Naive thymus-derived CD8-positive, alpha-beta T cell (primary cell): ENCODE measurements around the gene MYDGF. TPM values are rescaled to one million over a fixed set of nuclear protein-coding genes. Genes with fewer than 3 reads are reported as not detected.

Experiments
- ATAC-seq, 2 donors: fragments of 150-1000 bp; cut with Tn5 transposase in 1 of 2; sonication (Bioruptor Pico), chemical (Tn5 transposase) in 1 of 2; 1 replicate in 1 of 2; 2 replicates in 1 of 2; pipeline ENCODE4 v1.10.0; 2021; ENCODE audit warnings: mild to moderate bottlenecking in 2 of 2, moderate library complexity in 2 of 2
- POLR2A ChIA-PET: fragments of 350-600 bp; sonication (Branson Sonifier 250); formaldehyde crosslinking; loops from one replicate; lab custom pipeline; 2021; ENCODE audit warnings: antibody characterized with exemption; lab: Charles Lee
- DNase-seq, 10 donors: peaks; one replicate each; pipeline versions ENCODE4 v3.0.0 to v3.0.0-alpha.2; 2020 to 2022
- H3K27ac Mint-ChIP-seq, 10 donors: one replicate each; pipeline ENCODE4 v1.8.0; 2020 to 2022; ENCODE audit warnings: mild to moderate bottlenecking in 10 of 10, mixed read lengths in 10 of 10, moderate library complexity in 4 of 10, inconsistent platforms in 1 of 10
- H3K27me3 Mint-ChIP-seq, 5 donors: one replicate each; pipeline ENCODE4 v1.8.0; 2021 to 2022; ENCODE audit warnings: mixed read lengths in 5 of 5
- H3K36me3 Mint-ChIP-seq, 3 donors: one replicate each; pipeline ENCODE4 v1.8.0; 2020 to 2022; ENCODE audit warnings: mixed read lengths in 3 of 3, mild to moderate bottlenecking in 2 of 3, inconsistent platforms in 1 of 3
- H3K4me1 Mint-ChIP-seq, 4 donors: one replicate each; pipeline ENCODE4 v1.8.0; 2021 to 2022; ENCODE audit warnings: mixed read lengths in 4 of 4
- H3K4me3 Mint-ChIP-seq, 10 donors: one replicate each; pipeline ENCODE4 v1.8.0; 2020 to 2022; ENCODE audit warnings: mild to moderate bottlenecking in 10 of 10, mixed read lengths in 10 of 10, moderate library complexity in 6 of 10, inconsistent platforms in 1 of 10
- H3K9me3 Mint-ChIP-seq, 9 donors: one replicate each; pipeline ENCODE4 v1.8.0; 2020 to 2022; ENCODE audit warnings: mixed read lengths in 9 of 9, mild to moderate bottlenecking in 3 of 9, inconsistent platforms in 1 of 9, moderate library complexity in 1 of 9
- polyA plus RNA-seq, 3 donors: library from polyadenylated mRNA; unstranded; fragments of 300-500 nt; fragmentation: Illumina TruSeq; gene quantifications; one replicate each; pipeline ENCODE4 v1.2.3, GENCODE V29; 2021
- total RNA-seq, 8 experiments: library from RNA in 2 of 8; stranded (reverse) in 2 of 8; gene quantifications; one replicate each; pipeline ENCODE4 v1.2.3 and lab custom pipeline; 2021 to 2026

MYDGF gene
- total and polyA plus RNA-seq, 5 experiments from 2014 or later: 24.9 to 114 (median 103) TPM

DNA sequence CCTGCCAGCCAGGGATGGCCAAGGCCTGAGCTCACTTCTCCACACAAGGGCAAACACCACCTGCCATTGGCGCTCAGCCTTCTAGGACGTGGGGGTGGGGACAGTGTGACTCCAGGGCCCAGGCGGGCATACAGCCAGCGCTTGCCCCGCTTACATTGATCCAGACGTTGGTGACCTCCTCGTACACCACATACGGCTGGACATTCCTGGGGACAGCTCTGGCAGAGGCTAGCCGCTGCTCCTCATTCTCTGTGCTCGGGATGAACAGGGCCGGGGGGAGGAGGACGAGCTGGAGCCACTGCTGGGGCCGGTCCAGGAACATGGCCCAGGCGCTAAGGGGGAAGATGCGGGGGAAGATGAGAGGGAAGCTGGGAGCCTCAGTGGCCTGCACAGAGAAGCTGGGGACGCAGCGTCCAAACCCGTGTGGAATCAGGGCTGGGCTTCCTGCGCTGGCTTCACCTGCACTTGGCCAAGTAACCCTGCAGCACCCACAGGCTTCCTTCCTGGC is 25.1 kb upstream of the MYDGF start:
- no peak overlapping the region for H3K27ac Mint-ChIP-seq
- no peaks in the 10 kb centered on the region for H3K27me3 Mint-ChIP-seq
- ATAC-seq: no peak
- no peak overlapping the region for H3K4me3 Mint-ChIP-seq
- H3K9me3 Mint-ChIP-seq: no peaks in the 10 kb centered on the region
- H3K36me3 Mint-ChIP-seq: peaks cover 0 to 84% (median 17%) of the 10 kb centered on the region in 3 donors
- POLR2A ChIA-PET: interaction anchor here (0.6 kb wide), 1 partner anchor 365 kb away, joined by 7 read pairs; no protein-coding TSS in a partner anchor
- no peak for DNase-seq
- peaks cover 0 to 6% (median 0%) of the 10 kb centered on the region in 4 donors for H3K4me1 Mint-ChIP-seq

DNA sequence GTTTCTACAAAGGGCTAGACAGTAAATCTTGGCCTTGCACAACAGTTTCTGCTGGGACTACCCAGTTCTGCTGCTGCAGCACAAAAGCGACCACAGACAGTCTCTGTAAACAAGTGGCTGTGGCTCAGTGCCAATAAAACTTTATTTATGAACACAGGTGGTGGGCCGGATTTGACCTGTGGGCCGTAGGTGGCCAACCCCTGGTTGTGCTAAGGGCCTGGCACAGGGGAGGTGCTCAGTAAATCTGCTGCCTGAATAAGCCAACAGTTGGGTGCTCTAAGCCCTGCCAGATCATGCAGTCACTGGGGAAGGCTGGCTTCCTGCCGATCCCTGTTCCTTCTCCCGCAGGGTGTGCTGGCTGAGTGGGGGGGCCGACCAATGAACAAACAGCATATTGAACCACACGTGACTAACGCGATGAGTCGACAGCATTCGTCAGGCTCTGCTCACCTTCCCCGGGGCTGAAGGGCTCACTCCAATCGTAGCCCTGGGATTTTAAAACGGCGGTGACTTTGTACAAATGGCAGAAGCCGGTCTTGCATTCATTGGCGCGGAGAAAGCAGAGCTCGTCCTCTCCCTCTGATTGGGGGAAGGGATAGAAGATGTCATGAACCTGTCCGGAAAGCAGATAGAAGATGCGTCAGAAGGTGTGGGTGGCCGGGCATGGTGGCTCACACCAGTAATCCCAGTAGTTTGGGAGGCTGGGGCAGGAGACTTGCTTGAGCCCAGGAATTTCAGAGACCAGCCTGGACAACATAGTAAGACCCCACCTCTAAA is 24.3 kb upstream of the MYDGF start:
- H3K27ac Mint-ChIP-seq: peak overlapping the region in 2 of 10 donors; percentile 14 to 24
- DNase-seq (no peak), ATAC-seq (no peak)
- no peaks in the 10 kb centered on the region for H3K27me3 Mint-ChIP-seq
- H3K9me3 Mint-ChIP-seq: no peaks in the 10 kb centered on the region
- H3K36me3 Mint-ChIP-seq: peaks cover 0 to 80% (median 17%) of the 10 kb centered on the region in 3 donors
- peaks cover 0 to 6% (median 0%) of the 10 kb centered on the region in 4 donors for H3K4me1 Mint-ChIP-seq
- POLR2A ChIA-PET: no interaction called here
- peak overlapping the region in 1 of 10 donors; percentile 43 for H3K4me3 Mint-ChIP-seq

DNA sequence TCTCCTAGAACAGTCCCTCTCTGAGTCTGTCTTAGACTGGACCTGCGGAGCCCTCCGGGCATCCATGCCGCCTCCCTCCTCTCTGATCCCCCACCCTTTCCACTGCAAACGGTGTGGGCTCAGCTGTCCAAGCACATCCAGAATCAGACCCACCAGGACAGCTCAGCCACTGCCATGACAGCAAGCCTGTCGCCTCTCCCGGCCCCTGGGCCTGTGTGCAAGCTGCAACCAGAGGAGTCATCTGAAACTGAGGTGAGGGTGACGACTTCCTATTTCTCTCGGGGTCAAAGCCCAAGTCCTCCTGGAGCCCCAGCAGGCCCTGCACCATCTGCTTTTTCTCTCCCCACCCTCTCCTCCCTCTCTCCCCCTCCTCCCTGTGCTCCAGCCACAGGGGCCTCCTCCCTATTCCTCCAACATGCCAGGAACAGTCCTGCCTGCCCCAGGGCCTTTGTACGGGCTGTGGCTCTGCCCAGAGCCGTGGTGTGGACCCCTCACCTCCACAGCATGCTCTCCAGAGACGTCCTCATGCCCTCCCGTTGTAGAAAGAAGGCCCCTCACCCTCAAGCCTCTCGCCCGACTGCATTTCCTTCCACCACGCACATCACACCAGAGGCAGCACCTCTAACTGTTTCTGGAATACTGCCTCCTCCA is 23.5 kb upstream of the MYDGF start:
- Mint-ChIP-seq H3K27ac (no peak overlapping the region), H3K27me3 (no peaks in the 10 kb centered on the region), H3K4me1 (peaks cover 0 to 6% (median 0%) of the 10 kb centered on the region in 4 donors), H3K36me3 (peaks cover 0 to 73% (median 17%) of the 10 kb centered on the region in 3 donors), H3K4me3 (no peak overlapping the region), H3K9me3 (no peaks in the 10 kb centered on the region)
- DNase-seq (no peak), ATAC-seq (no peak)
- POLR2A ChIA-PET: no interaction called here

DNA sequence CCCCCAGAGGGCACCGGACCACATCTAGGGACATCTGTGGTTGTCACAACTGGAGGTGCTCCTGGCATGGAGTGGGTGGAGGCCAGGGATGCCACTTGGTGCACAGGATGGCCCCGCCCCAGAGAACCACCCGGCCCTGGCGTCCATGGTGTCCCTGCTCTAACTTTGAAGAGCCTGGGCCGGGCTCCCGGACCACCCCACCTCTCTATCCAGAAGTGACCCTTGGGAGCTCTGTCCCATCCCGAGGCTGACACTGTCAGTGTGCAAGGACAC is 22.9 kb upstream of the MYDGF start:
- no peak for ATAC-seq
- no peaks in the 10 kb centered on the region for H3K27me3 Mint-ChIP-seq
- no peak for DNase-seq
- peaks cover 0 to 73% (median 19%) of the 10 kb centered on the region in 3 donors for H3K36me3 Mint-ChIP-seq
- no peak overlapping the region for H3K27ac Mint-ChIP-seq
- POLR2A ChIA-PET: no interaction called here
- no peaks in the 10 kb centered on the region for H3K9me3 Mint-ChIP-seq
- peaks cover 0 to 6% (median 0%) of the 10 kb centered on the region in 4 donors for H3K4me1 Mint-ChIP-seq
- no peak overlapping the region for H3K4me3 Mint-ChIP-seq

DNA sequence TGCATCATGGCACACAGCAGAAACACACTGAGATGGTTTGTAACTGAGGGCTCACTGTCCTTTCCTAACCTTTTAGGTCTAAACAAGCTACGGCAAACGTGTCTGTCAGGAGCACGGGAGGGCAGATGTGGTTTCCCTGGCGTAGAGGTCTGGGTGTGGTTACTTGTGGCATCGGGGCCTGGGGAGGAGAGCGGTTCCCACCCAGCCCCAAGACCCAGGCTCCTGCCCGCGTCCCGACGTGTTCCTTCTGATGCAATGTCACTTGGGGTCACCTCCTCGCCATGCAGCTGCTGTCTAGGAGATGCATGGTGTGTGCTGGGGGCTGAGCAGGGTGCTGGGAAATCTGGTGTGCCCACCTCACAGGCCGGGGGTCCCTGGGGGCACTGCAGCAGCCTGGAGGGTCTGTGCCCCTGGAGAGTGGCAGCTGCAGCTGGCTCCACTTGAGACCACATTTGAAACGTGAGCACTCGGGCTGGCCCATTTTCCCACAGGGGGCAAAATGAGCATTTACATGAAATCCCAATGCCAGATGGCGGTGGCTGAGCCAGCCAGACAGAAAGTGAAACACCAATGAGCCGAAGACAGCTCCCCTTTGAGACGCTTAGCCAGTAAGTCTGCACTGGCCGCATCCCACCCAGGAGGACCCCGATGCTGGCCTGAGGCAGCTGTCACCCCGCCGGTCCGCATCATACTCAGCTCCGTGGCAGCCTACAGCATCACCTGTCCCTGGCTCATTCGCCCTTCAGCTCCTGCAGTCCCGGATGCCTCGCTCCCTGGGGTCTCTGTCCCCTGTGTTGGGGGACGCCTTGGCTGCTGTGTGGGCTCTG is 22.3 kb upstream of the MYDGF start:
- Mint-ChIP-seq H3K27me3 (no peaks in the 10 kb centered on the region), H3K4me1 (peaks cover 0 to 6% (median 0%) of the 10 kb centered on the region in 4 donors), H3K4me3 (no peak overlapping the region), H3K36me3 (peaks cover 0 to 69% (median 19%) of the 10 kb centered on the region in 3 donors), H3K27ac (no peak overlapping the region), H3K9me3 (no peaks in the 10 kb centered on the region)
- no peak for DNase-seq
- ATAC-seq: no peak
- POLR2A ChIA-PET: interaction anchor here (0.6 kb wide), 1 partner anchor 161 kb away, joined by 4 read pairs; no protein-coding TSS in a partner anchor

- ATAC-seq: no peak
- Mint-ChIP-seq H3K9me3 (no peaks in the 10 kb centered on the region), H3K4me1 (peaks cover 0 to 6% (median 0%) of the 10 kb centered on the region in 4 donors), H3K36me3 (peaks cover 0 to 66% (median 16%) of the 10 kb centered on the region in 3 donors), H3K27me3 (no peaks in the 10 kb centered on the region), H3K4me3 (no peak overlapping the region), H3K27ac (no peak overlapping the region)
- POLR2A ChIA-PET: no interaction called here
- DNase-seq: no peak
Observed at GRCh38 chr19:4691373-4691772, 21.2 kb upstream of the MYDGF start.

GRCh38 chr19:4690361-4690760 is 20.2 kb upstream of the MYDGF start:
- POLR2A ChIA-PET: no interaction called here
- H3K4me1 Mint-ChIP-seq: peaks cover 0 to 6% (median 0%) of the 10 kb centered on the region in 4 donors
- DNase-seq (no peak), ATAC-seq (no peak)
- peaks cover 0 to 61% (median 16%) of the 10 kb centered on the region in 3 donors for H3K36me3 Mint-ChIP-seq
- H3K4me3 Mint-ChIP-seq: no peak overlapping the region
- H3K27me3 Mint-ChIP-seq: no peaks in the 10 kb centered on the region
- no peaks in the 10 kb centered on the region for H3K9me3 Mint-ChIP-seq
- peak overlapping the region in 3 of 10 donors; percentile 1 to 84 (median 60) for H3K27ac Mint-ChIP-seq

GRCh38 chr19:4689403-4689802 is 19.3 kb upstream of the MYDGF start:
- DNase-seq (no peak), ATAC-seq (no peak)
- Mint-ChIP-seq H3K9me3 (no peaks in the 10 kb centered on the region), H3K27ac (no peak overlapping the region), H3K4me3 (no peak overlapping the region), H3K4me1 (peaks cover 0 to 4% (median 0%) of the 10 kb centered on the region in 4 donors), H3K36me3 (peaks cover 0 to 54% (median 11%) of the 10 kb centered on the region in 3 donors), H3K27me3 (no peaks in the 10 kb centered on the region)
- POLR2A ChIA-PET: no interaction called here

GRCh38 chr19:4688587-4688986 is 18.4 kb upstream of the MYDGF start:
- ATAC-seq: no peak
- POLR2A ChIA-PET: no interaction called here
- DNase-seq: no peak
- H3K27ac Mint-ChIP-seq: no peak overlapping the region
- H3K27me3 Mint-ChIP-seq: no peaks in the 10 kb centered on the region
- no peaks in the 10 kb centered on the region for H3K9me3 Mint-ChIP-seq
- H3K4me1 Mint-ChIP-seq: peaks cover 0 to 2% (median 0%) of the 10 kb centered on the region in 4 donors
- peaks cover 0 to 51% (median 6%) of the 10 kb centered on the region in 3 donors for H3K36me3 Mint-ChIP-seq
- no peak overlapping the region for H3K4me3 Mint-ChIP-seq

DNA sequence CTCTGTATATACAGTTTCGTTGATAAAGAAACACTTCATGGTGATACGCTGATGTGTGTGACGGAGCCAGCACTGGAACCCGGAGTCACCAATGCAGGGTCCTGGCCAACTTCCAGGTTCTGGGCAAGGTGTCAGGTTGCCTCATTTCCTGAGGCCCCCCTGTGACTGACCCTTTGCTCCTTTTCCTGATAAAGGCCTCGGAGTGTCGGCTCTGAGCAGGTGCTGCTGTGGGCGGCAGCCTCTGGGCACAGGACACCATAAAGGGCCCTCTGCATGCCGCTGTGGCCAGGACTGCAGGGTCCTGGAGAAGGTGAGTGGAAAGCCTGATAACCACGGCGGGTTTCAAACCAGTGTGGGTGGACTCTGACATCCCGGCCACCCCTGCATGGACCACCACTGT is 17.3 kb upstream of the MYDGF start:
- H3K9me3 Mint-ChIP-seq: no peaks in the 10 kb centered on the region
- H3K27ac Mint-ChIP-seq: no peak overlapping the region
- H3K4me3 Mint-ChIP-seq: no peak overlapping the region
- H3K36me3 Mint-ChIP-seq: peaks cover 0 to 48% (median 6%) of the 10 kb centered on the region in 3 donors
- POLR2A ChIA-PET: no interaction called here
- DNase-seq: no peak
- no peak for ATAC-seq
- no peaks in the 10 kb centered on the region for H3K27me3 Mint-ChIP-seq
- H3K4me1 Mint-ChIP-seq: peaks cover 0 to 2% (median 0%) of the 10 kb centered on the region in 4 donors

- peak overlapping the region in 1 of 10 donors; percentile 4 for H3K27ac Mint-ChIP-seq
- H3K27me3 Mint-ChIP-seq: no peaks in the 10 kb centered on the region
- POLR2A ChIA-PET: no interaction called here
Observed at GRCh38 chr19:4686700-4687099, 16.6 kb upstream of the MYDGF start.

DNA sequence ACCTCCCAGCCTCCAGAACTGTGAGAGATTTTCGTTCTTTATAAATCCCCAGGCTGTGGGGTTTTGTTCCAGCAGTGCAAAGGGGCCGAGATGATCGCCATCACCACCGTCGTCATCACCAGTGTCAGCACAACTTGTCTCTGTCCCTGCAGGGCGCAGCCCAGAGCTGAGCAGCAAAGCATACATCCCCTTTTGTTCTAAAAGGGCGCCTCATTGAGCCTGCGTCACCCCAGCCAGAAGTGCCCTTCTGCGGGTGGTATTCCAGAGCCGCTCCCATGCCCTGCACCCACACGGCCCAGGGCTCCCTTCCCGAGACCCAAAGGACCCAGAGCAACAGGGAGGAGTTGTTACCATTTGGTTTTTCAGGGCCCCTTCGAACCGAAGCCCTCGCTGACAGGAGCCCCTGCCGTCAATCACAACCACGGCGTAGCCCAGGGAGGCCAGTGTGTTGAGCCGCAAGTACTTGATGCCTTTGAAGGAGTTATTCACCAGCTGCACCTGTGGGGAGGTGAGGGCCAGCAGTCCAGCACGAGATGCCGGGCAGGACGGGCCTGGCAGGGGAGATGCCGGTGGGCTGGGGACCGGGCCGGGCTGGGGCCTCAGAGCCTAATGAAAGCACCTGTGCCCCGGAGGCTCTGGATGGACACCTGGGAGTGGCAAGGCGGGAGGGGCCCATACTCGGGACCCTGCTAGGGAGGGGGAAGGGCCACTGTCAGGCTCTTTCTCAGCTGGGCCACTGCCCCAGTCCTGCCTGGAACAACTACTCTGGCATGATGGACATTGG is 14.4 kb upstream of the MYDGF start:
- Mint-ChIP-seq H3K9me3 (no peaks in the 10 kb centered on the region), H3K36me3 (peaks cover 0 to 34% (median 2%) of the 10 kb centered on the region in 3 donors), H3K27me3 (no peaks in the 10 kb centered on the region)

More at GRCh38 chr19:4686700-4687099, 16.6 kb upstream of the MYDGF start:
- H3K9me3 Mint-ChIP-seq: no peaks in the 10 kb centered on the region
- DNase-seq (no peak), ATAC-seq (no peak)
- H3K4me1 Mint-ChIP-seq: no peaks in the 10 kb centered on the region
- peaks cover 0 to 43% (median 6%) of the 10 kb centered on the region in 3 donors for H3K36me3 Mint-ChIP-seq
- H3K4me3 Mint-ChIP-seq: no peak overlapping the region

More for the DNA sequence above, 14.4 kb upstream of the MYDGF start:
- ATAC-seq (no peak), DNase-seq (no peak)
- Mint-ChIP-seq H3K4me3 (no peak overlapping the region), H3K27ac (no peak overlapping the region), H3K4me1 (no peaks in the 10 kb centered on the region)
- POLR2A ChIA-PET: no interaction called here
